SHP77 (cell line): ENCODE data around the gene IGLL5.
"Not testable (repeated sequence)": the region's sequence is repeated elsewhere in the genome, so short reads cannot be mapped to it uniquely, and the experiment has no call there.

Experiments
- DNase-seq, 2 experiments: peaks; one replicate each; lab custom pipeline; 2025; lab: John Stamatoyannopoulos, UW

IGLL5 gene

GRCh38 chr22:22900527-22901205 lies 13.1 kb downstream of the IGLL5 start:
- not testable (repeated sequence) for DNase-seq

GRCh38 chr22:22901578-22902218 lies 14.1 kb downstream of the IGLL5 start:
- DNase-seq, result no peak

GRCh38 chr22:22902247-22903001 lies 14.8 kb downstream of the IGLL5 start:
- no peak for DNase-seq

- no peak for DNase-seq
These were observed 15.8 kb downstream of the IGLL5 start for GRCh38 chr22:22903355-22903777.

- not testable (repeated sequence) for DNase-seq
These were observed 16.2 kb downstream of the IGLL5 start for GRCh38 chr22:22903781-22904192.

- DNase-seq, result not testable (repeated sequence)
These were observed 17.1 kb downstream of the IGLL5 start for GRCh38 chr22:22904736-22905135.

GRCh38 chr22:22906391-22906790 lies 18.8 kb downstream of the IGLL5 start:
- DNase-seq, result not testable (repeated sequence)

- no peak for DNase-seq
These were observed 19.4 kb downstream of the IGLL5 start for GRCh38 chr22:22906907-22907550.

- no peak for DNase-seq
These were observed 20.2 kb downstream of the IGLL5 start for GRCh38 chr22:22907551-22908494.

GRCh38 chr22:22908495-22908861 lies 20.9 kb downstream of the IGLL5 start:
- no peak for DNase-seq

GRCh38 chr22:22908941-22909604 lies 21.5 kb downstream of the IGLL5 start:
- DNase-seq, result no peak

- no peak for DNase-seq
These were observed 22.1 kb downstream of the IGLL5 start for GRCh38 chr22:22909605-22910271.

- DNase-seq, result no peak
These were observed 22.9 kb downstream of the IGLL5 start for GRCh38 chr22:22910272-22911240.

- DNase-seq, result no peak
These were observed 23.9 kb downstream of the IGLL5 start for GRCh38 chr22:22911327-22912134.

GRCh38 chr22:22912135-22912987 lies 24.7 kb downstream of the IGLL5 start:
- DNase-seq, result no peak

- no peak for DNase-seq
These were observed 25.3 kb downstream of the IGLL5 start for GRCh38 chr22:22912988-22913253.

- DNase-seq, result no peak
These were observed 26.4 kb downstream of the IGLL5 start for GRCh38 chr22:22913989-22914388.
